Measurements from ENCODE around the gene MOB2. TPM values are rescaled to one million over a fixed set of nuclear protein-coding genes. Genes with fewer than 3 reads are reported as not detected.

Gene MOB2
- polyA plus RNA-seq, 3 donors: 22.1 to 44.1 (median 22.5) TPM

GRCh38 chr11:1480191-1480554 is 6.4 kb downstream of the MOB2 start:
- Mint-ChIP-seq H3K36me3 (peaks cover 55 to 65% of the 10 kb centered on the region in 2 donors), H3K4me1 (peaks cover 12% of the 10 kb centered on the region), H3K27ac (no peak overlapping the region), H3K9me3 (no peaks in the 10 kb centered on the region), H3K27me3 (ENCODE audit: low read depth in 3 of 3) (no peaks in the 10 kb centered on the region), H3K4me3 (no peak overlapping the region)
- no peak for DNase-seq
- Histone ChIP-seq H3K27ac (ENCODE audit: low read depth in 1 of 2, low read length in 2 of 2) (no peak overlapping the region), H3K36me3 (replicated peaks in 1 of 2; ENCODE audit: control insufficient read depth in 1 of 2, insufficient read depth in 2 of 2, low read length in 2 of 2) (peaks cover 37 to 57% of the 10 kb centered on the region in 2 donors), H4K20me1 (ENCODE audit: insufficient read depth, low read length) (peaks cover 82% of the 10 kb centered on the region), H3K9me3 (replicated peaks in 1 of 2; ENCODE audit: control insufficient read depth in 1 of 2, insufficient read depth in 1 of 2, low read length in 2 of 2) (no peaks in the 10 kb centered on the region), H2AFZ (ENCODE audit: insufficient read depth, low read depth, low read length, poor library complexity, severe bottlenecking) (no peak overlapping the region), H3K4me1 (ENCODE audit: control insufficient read depth in 1 of 2, insufficient read depth in 2 of 2, low read length in 2 of 2) (peaks cover 13 to 15% of the 10 kb centered on the region in 2 donors), H3K79me2 (ENCODE audit: insufficient read depth, low read length) (peaks cover 4% of the 10 kb centered on the region), H3K4me2 (replicated peaks; ENCODE audit: extremely low read depth, low read length, poor library complexity, severe bottlenecking) (no peak overlapping the region), H3K27me3 (ENCODE audit: control insufficient read depth in 2 of 2, insufficient read depth in 2 of 2, low read length in 2 of 2) (no peaks in the 10 kb centered on the region), H3K4me3 (replicated peaks in 1 of 3; ENCODE audit: low read depth in 2 of 3, low read length in 3 of 3) (no peak overlapping the region), H3K9ac (ENCODE audit: insufficient read depth, low read length, poor library complexity, severe bottlenecking) (no peak overlapping the region)
- TF ChIP-seq CTCF (IDR thresholded peaks at IDR 0.05): no peak
- WGBS (ENCODE audit: insufficient coverage): 96% methylated on average over 12 of the region's 13 CpGs
- intact Hi-C loops (cut with micrococcal nuclease): no loop called here

DNA sequence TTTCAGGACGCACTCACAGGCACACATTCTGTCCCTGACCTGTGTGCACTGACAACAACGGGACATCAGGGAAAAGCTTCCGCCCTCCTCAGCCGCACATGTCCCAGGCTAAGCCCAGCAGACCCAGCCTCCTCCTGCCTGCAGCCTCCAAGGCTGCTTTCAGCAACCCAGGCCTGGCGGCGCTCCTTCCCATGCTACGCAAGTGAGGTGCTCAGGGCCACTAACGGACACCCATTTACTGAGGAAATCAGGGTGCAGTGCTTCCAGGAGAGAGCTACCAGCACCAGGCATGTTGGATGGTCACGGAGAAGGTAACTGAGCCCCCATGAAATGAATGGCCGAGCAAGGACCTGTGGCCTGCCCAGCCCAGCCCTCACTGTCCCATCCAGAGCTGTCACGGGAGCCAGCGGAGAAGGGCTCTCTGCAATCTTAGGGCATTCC is 6.9 kb downstream of the MOB2 start:
- Mint-ChIP-seq H3K27ac (no peak overlapping the region), H3K4me1 (peaks cover 12% of the 10 kb centered on the region), H3K36me3 (peaks cover 57 to 66% of the 10 kb centered on the region in 2 donors), H3K4me3 (no peak overlapping the region), H3K27me3 (ENCODE audit: low read depth in 3 of 3) (no peaks in the 10 kb centered on the region), H3K9me3 (no peaks in the 10 kb centered on the region)
- intact Hi-C loops (cut with micrococcal nuclease): no loop called here
- no peak overlapping the region for H2AFZ ChIP-seq (ENCODE audit: insufficient read depth, low read depth, low read length, poor library complexity, severe bottlenecking)
- no peak overlapping the region for H3K4me3 ChIP-seq (replicated peaks in 1 of 3; ENCODE audit: low read depth in 2 of 3, low read length in 3 of 3)
- H3K27me3 ChIP-seq (ENCODE audit: control insufficient read depth in 2 of 2, insufficient read depth in 2 of 2, low read length in 2 of 2): no peaks in the 10 kb centered on the region
- TF ChIP-seq CTCF (IDR thresholded peaks at IDR 0.05): no peak
- H4K20me1 ChIP-seq (ENCODE audit: insufficient read depth, low read length): peaks cover 78% of the 10 kb centered on the region
- H3K4me1 ChIP-seq (ENCODE audit: control insufficient read depth in 1 of 2, insufficient read depth in 2 of 2, low read length in 2 of 2): peaks cover 13 to 15% of the 10 kb centered on the region in 2 donors
- 100% methylated on average over 9 of the region's 12 CpGs for WGBS (ENCODE audit: insufficient coverage)
- H3K36me3 ChIP-seq (replicated peaks in 1 of 2; ENCODE audit: control insufficient read depth in 1 of 2, insufficient read depth in 2 of 2, low read length in 2 of 2): peaks cover 38 to 61% of the 10 kb centered on the region in 2 donors
- no peak overlapping the region for H3K9ac ChIP-seq (ENCODE audit: insufficient read depth, low read length, poor library complexity, severe bottlenecking)
- H3K9me3 ChIP-seq (replicated peaks in 1 of 2; ENCODE audit: control insufficient read depth in 1 of 2, insufficient read depth in 1 of 2, low read length in 2 of 2): no peaks in the 10 kb centered on the region
- no peak for DNase-seq
- H3K79me2 ChIP-seq (ENCODE audit: insufficient read depth, low read length): peaks cover 4% of the 10 kb centered on the region
- no peak overlapping the region for H3K4me2 ChIP-seq (replicated peaks; ENCODE audit: extremely low read depth, low read length, poor library complexity, severe bottlenecking)
- no peak overlapping the region for H3K27ac ChIP-seq (ENCODE audit: low read depth in 1 of 2, low read length in 2 of 2)

All from CD14-positive monocyte (primary cell).